Gastroesophageal sphincter (tissue), 3 donors: ENCODE measurements around the gene CYP2C18.

ENCODE experiments used
- CTCF ChIP-seq, 4 experiments: fragments of 200-600 bp in 2 of 4; fragments of 450-650 bp in 2 of 4; sonication (generic) in 1 of 4; IDR thresholded peaks; one replicate each; pipeline ENCODE4 v1.5.1; 2017 to 2019; ENCODE audit warnings: antibody characterized with exemption in 4 of 4, mild to moderate bottlenecking in 2 of 4, moderate library complexity in 2 of 4
- EP300 ChIP-seq: sonication (generic); formaldehyde crosslinking; IDR thresholded peaks from one replicate; pipeline ENCODE4 v1.6.1; 2017; ENCODE audit warnings: antibody characterized with exemption, mild to moderate bottlenecking
- POLR2A ChIP-seq, 2 donors: fragments of 450-650 bp; IDR thresholded peaks; one replicate each; pipeline ENCODE4 v1.6.1; 2017; ENCODE audit warnings: antibody characterized with exemption in 2 of 2, mild to moderate bottlenecking in 2 of 2, moderate library complexity in 1 of 2
- POLR2AphosphoS5 ChIP-seq: sonication (generic); formaldehyde crosslinking; IDR thresholded peaks from one replicate; pipeline ENCODE4 v1.6.1; 2017; ENCODE audit warnings: antibody characterized with exemption

- no peak for TF ChIP-seq POLR2A (IDR thresholded peaks at IDR 0.05)
- TF ChIP-seq CTCF (IDR thresholded peaks at IDR 0.05) = no peak
- TF ChIP-seq EP300 = no peak
- no peak for TF ChIP-seq POLR2AphosphoS5
These were observed 38.2 kb upstream of the CYP2C18 start for GRCh38 chr10:94645285-94645684.
